Inflammatory macrophage treated with lipopolysaccharide for 1 hour (primary cell): ENCODE measurements around the gene MACROD1.

ENCODE experiments used
- DNase-seq, 2 donors: peaks; one replicate each; pipeline ENCODE4 v3.0.0-alpha.2; 2020 to 2022

MACROD1 gene

GRCh38 chr11:64008914-64009633 is 156.8 kb downstream of the MACROD1 start:
- DNase-seq = no peak

GRCh38 chr11:64008283-64008913 is 157.5 kb downstream of the MACROD1 start:
- DNase-seq = no peak

- peak; percentile 37 to 48 for DNase-seq
Observed at GRCh38 chr11:64007629-64008282, 158.2 kb downstream of the MACROD1 start.

- DNase-seq = peak; percentile 27 to 54
Observed at GRCh38 chr11:64007160-64007628, 158.7 kb downstream of the MACROD1 start.

- DNase-seq = no peak
Observed at GRCh38 chr11:64006398-64006797, 159.5 kb downstream of the MACROD1 start.

- DNase-seq = no peak
Observed at GRCh38 chr11:64005691-64006090, 160.2 kb downstream of the MACROD1 start.

- no peak for DNase-seq
Observed at GRCh38 chr11:64004590-64004984, 161.3 kb downstream of the MACROD1 start.

GRCh38 chr11:64003807-64004589 is 161.9 kb downstream of the MACROD1 start:
- no peak for DNase-seq

GRCh38 chr11:64001484-64002420 is 164.2 kb downstream of the MACROD1 start:
- DNase-seq = peak in 1 of 2 donors; percentile 15

- no peak for DNase-seq
Observed at GRCh38 chr11:64000740-64001483, 165.0 kb downstream of the MACROD1 start.

- DNase-seq = peak; percentile 56 to 85
Observed at GRCh38 chr11:64000026-64000739, 165.7 kb downstream of the MACROD1 start.

- peak; percentile 44 to 48 for DNase-seq
Observed at GRCh38 chr11:63999349-64000025, 166.4 kb downstream of the MACROD1 start.

GRCh38 chr11:63998558-63999348 is 167.2 kb downstream of the MACROD1 start:
- peak in 1 of 2 donors; percentile 39 for DNase-seq

- no peak for DNase-seq
Observed at GRCh38 chr11:63997801-63998337, 168.0 kb downstream of the MACROD1 start.

- no peak for DNase-seq
Observed at GRCh38 chr11:63997104-63997700, 168.7 kb downstream of the MACROD1 start.

GRCh38 chr11:63996512-63996911 is 169.4 kb downstream of the MACROD1 start:
- no peak for DNase-seq

GRCh38 chr11:63993993-63994392 is 171.9 kb downstream of the MACROD1 start:
- peak; percentile 42 to 47 for DNase-seq

- no peak for DNase-seq
Observed at GRCh38 chr11:63993100-63993499, 172.8 kb downstream of the MACROD1 start.
